Measurements from ENCODE around the gene SAP30BP.

- TF ChIP-seq, protein P1, sequence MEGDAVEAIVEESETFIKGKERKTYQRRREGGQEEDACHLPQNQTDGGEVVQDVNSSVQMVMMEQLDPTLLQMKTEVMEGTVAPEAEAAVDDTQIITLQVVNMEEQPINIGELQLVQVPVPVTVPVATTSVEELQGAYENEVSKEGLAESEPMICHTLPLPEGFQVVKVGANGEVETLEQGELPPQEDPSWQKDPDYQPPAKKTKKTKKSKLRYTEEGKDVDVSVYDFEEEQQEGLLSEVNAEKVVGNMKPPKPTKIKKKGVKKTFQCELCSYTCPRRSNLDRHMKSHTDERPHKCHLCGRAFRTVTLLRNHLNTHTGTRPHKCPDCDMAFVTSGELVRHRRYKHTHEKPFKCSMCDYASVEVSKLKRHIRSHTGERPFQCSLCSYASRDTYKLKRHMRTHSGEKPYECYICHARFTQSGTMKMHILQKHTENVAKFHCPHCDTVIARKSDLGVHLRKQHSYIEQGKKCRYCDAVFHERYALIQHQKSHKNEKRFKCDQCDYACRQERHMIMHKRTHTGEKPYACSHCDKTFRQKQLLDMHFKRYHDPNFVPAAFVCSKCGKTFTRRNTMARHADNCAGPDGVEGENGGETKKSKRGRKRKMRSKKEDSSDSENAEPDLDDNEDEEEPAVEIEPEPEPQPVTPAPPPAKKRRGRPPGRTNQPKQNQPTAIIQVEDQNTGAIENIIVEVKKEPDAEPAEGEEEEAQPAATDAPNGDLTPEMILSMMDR (conservative IDR thresholded peaks at IDR 0.05; ENCODE audit: low read depth in 2 of 2) = peak in 1 of 2 experiments; percentile 49; a peak in 2 of 4 replicates
- TF ChIP-seq EZH2 (IDR thresholded peaks at IDR 0.05; ENCODE audit: low read depth, unreplicated experiment) (no peak), POLR2AphosphoS5 (IDR thresholded peaks at IDR 0.05; ENCODE audit: low read depth) (peak; percentile 46; the same call in 1 of the 2 replicates), EZH2phosphoT487 (IDR thresholded peaks at IDR 0.05; ENCODE audit: unreplicated experiment) (no peak), CREB1 (CRISPR knock-in tag; IDR thresholded peaks at IDR 0.05; ENCODE audit: low read depth) (no peak), NANOG (IDR thresholded peaks at IDR 0.05; ENCODE audit: borderline replicate concordance) (no peak), JUNB (IDR thresholded peaks at IDR 0.05; ENCODE audit: unreplicated experiment) (no peak), ZNF331 (CRISPR knock-in tag; IDR thresholded peaks at IDR 0.05; ENCODE audit: low read depth) (no peak), ZNF114 (CRISPR knock-in tag; IDR thresholded peaks at IDR 0.05) (no peak)
- TF ChIP-seq, protein P2, sequence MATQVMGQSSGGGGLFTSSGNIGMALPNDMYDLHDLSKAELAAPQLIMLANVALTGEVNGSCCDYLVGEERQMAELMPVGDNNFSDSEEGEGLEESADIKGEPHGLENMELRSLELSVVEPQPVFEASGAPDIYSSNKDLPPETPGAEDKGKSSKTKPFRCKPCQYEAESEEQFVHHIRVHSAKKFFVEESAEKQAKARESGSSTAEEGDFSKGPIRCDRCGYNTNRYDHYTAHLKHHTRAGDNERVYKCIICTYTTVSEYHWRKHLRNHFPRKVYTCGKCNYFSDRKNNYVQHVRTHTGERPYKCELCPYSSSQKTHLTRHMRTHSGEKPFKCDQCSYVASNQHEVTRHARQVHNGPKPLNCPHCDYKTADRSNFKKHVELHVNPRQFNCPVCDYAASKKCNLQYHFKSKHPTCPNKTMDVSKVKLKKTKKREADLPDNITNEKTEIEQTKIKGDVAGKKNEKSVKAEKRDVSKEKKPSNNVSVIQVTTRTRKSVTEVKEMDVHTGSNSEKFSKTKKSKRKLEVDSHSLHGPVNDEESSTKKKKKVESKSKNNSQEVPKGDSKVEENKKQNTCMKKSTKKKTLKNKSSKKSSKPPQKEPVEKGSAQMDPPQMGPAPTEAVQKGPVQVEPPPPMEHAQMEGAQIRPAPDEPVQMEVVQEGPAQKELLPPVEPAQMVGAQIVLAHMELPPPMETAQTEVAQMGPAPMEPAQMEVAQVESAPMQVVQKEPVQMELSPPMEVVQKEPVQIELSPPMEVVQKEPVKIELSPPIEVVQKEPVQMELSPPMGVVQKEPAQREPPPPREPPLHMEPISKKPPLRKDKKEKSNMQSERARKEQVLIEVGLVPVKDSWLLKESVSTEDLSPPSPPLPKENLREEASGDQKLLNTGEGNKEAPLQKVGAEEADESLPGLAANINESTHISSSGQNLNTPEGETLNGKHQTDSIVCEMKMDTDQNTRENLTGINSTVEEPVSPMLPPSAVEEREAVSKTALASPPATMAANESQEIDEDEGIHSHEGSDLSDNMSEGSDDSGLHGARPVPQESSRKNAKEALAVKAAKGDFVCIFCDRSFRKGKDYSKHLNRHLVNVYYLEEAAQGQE (IDR thresholded peaks at IDR 0.05; ENCODE audit: unreplicated experiment) = no peak
- TF ChIP-seq, protein P3, sequence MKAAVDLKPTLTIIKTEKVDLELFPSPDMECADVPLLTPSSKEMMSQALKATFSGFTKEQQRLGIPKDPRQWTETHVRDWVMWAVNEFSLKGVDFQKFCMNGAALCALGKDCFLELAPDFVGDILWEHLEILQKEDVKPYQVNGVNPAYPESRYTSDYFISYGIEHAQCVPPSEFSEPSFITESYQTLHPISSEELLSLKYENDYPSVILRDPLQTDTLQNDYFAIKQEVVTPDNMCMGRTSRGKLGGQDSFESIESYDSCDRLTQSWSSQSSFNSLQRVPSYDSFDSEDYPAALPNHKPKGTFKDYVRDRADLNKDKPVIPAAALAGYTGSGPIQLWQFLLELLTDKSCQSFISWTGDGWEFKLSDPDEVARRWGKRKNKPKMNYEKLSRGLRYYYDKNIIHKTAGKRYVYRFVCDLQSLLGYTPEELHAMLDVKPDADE (IDR thresholded peaks at IDR 0.05) = no peak
- TF ChIP-seq, protein P4, sequence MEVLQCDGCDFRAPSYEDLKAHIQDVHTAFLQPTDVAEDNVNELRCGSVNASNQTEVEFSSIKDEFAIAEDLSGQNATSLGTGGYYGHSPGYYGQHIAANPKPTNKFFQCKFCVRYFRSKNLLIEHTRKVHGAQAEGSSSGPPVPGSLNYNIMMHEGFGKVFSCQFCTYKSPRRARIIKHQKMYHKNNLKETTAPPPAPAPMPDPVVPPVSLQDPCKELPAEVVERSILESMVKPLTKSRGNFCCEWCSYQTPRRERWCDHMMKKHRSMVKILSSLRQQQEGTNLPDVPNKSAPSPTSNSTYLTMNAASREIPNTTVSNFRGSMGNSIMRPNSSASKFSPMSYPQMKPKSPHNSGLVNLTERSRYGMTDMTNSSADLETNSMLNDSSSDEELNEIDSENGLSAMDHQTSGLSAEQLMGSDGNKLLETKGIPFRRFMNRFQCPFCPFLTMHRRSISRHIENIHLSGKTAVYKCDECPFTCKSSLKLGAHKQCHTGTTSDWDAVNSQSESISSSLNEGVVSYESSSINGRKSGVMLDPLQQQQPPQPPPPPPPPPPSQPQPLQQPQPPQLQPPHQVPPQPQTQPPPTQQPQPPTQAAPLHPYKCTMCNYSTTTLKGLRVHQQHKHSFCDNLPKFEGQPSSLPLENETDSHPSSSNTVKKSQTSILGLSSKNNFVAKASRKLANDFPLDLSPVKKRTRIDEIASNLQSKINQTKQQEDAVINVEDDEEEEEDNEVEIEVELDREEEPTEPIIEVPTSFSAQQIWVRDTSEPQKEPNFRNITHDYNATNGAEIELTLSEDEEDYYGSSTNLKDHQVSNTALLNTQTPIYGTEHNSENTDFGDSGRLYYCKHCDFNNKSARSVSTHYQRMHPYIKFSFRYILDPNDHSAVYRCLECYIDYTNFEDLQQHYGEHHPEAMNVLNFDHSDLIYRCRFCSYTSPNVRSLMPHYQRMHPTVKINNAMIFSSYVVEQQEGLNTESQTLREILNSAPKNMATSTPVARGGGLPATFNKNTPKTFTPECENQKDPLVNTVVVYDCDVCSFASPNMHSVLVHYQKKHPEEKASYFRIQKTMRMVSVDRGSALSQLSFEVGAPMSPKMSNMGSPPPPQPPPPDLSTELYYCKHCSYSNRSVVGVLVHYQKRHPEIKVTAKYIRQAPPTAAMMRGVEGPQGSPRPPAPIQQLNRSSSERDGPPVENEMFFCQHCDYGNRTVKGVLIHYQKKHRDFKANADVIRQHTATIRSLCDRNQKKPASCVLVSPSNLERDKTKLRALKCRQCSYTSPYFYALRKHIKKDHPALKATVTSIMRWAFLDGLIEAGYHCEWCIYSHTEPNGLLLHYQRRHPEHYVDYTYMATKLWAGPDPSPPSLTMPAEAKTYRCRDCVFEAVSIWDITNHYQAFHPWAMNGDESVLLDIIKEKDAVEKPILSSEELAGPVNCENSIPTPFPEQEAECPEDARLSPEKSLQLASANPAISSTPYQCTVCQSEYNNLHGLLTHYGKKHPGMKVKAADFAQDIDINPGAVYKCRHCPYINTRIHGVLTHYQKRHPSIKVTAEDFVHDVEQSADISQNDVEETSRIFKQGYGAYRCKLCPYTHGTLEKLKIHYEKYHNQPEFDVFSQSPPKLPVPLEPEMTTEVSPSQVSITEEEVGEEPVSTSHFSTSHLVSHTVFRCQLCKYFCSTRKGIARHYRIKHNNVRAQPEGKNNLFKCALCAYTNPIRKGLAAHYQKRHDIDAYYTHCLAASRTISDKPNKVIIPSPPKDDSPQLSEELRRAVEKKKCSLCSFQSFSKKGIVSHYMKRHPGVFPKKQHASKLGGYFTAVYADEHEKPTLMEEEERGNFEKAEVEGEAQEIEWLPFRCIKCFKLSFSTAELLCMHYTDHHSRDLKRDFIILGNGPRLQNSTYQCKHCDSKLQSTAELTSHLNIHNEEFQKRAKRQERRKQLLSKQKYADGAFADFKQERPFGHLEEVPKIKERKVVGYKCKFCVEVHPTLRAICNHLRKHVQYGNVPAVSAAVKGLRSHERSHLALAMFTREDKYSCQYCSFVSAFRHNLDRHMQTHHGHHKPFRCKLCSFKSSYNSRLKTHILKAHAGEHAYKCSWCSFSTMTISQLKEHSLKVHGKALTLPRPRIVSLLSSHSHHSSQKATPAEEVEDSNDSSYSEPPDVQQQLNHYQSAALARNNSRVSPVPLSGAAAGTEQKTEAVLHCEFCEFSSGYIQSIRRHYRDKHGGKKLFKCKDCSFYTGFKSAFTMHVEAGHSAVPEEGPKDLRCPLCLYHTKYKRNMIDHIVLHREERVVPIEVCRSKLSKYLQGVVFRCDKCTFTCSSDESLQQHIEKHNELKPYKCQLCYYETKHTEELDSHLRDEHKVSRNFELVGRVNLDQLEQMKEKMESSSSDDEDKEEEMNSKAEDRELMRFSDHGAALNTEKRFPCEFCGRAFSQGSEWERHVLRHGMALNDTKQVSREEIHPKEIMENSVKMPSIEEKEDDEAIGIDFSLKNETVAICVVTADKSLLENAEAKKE (CRISPR knock-in tag; IDR thresholded peaks at IDR 0.05) = no peak
Measured at GRCh38 chr17:75720656-75721462, 53.7 kb downstream of the SAP30BP start, which contains the start of gene ITGB4.

Measured in GM23338 (cell line).